HG02798 (cell line): ENCODE measurements around the gene PLA2G2A.

Experiments
- ATAC-seq: cut with Tn5 transposase; IDR thresholded peaks from one replicate; pipeline ENCODE4 v1.9.1; 2021; ENCODE audit warnings: mild to moderate bottlenecking; ENCODE audit not compliant: unreplicated experiment, poor library complexity

The PLA2G2A gene

DNA sequence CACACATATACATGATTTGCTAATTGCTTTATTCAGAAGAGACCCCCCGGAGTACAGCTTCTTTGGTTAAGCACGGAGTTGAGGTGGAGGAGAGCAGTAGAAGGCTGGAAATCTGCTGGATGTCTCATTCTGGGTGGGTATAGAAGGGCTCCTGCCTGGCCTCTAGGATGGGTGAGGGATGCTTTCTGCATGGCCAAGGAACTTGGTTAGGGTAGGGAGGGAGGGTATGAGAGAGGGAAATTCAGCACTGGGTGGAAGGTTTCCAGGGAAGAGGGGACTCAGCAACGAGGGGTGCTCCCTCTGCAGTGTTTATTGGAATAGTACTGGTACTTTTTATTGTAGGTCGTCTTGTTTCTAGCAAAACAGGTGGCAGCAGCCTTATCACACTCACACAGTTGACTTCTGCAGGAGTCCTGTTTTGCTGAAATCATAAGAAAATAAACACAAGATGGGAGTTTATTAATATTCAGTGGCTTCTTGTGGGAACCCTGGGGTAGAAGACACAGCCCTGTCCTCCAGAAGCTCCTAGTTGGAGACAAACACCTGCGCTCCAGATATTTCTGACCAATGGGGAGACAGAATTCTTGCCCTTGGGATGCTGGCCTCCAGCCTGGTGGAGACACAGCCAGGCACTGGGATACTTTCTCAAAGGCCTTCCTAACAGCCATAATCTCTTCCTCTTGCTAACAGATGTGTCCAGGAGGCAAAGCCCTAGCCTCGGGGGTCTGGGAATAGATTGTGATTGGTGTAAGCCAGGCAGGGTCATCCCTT lies 3.8 kb downstream of the PLA2G2A start:
- ATAC-seq, result no peak

DNA sequence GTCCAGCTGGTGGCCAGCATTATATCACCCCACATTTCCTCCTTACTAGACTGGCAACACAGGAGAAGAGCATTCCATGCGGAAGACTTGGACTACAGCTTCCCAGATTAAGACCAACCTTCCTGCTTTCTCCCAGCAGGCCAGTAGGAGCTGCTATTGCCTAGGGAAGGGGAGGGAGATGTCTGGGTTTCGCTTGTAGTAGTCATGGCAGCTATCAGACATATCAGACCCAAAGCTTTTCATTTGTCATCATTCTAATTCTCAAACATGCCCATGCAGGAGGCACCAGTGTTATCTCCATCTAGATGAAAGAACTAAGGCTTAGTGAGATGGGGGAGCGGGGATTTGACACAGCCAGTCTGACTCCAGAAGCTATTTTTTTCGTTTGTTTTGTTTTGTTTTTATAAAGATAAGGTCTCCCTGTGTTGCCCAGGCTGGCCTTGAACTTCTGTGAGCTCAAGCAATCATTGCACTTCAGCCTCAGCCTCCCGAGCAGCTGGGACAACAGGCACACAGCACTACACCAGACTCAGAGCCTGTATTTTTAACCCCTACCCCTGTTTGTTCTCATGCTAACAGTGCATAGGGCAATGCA lies 4.5 kb downstream of the PLA2G2A start:
- ATAC-seq, result no peak

DNA sequence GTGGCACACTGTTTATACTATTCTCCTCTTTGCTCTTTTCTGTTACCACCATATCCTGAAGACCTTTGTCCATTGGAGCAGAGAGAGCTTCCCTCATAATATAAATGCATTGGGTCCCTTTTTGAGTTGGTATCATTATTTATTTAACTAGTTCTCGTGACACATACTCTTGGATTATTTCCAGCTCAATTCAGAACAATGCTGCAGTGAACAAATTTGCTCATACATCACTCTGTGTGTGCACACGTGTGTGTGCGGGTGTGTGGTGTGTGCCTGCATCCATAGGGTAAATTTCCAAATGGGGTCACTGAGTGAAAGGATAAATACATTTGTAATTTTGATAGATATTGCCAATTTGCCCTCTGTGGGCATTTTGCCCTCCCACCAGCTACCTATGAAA lies 5.8 kb downstream of the PLA2G2A start:
- ATAC-seq, result no peak

DNA sequence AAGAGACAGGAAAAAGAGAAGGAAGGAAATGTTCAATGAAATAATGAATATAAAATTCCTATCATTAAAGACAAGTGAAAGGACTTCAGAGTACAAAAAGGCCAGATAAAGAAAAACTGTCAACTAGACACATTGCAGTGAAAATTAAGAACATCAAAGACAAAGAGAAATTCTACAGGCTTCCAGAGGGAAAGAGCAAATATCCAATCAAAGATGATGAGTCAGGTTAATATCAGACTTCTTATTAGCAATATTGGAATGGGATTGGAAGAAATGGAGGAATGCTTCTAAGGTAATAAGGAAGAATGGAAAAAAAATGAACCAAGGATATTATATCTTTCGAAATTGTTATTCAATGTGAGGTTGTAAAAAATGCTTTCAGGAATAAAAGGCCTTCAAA lies 7.8 kb downstream of the PLA2G2A start:
- no peak for ATAC-seq

DNA sequence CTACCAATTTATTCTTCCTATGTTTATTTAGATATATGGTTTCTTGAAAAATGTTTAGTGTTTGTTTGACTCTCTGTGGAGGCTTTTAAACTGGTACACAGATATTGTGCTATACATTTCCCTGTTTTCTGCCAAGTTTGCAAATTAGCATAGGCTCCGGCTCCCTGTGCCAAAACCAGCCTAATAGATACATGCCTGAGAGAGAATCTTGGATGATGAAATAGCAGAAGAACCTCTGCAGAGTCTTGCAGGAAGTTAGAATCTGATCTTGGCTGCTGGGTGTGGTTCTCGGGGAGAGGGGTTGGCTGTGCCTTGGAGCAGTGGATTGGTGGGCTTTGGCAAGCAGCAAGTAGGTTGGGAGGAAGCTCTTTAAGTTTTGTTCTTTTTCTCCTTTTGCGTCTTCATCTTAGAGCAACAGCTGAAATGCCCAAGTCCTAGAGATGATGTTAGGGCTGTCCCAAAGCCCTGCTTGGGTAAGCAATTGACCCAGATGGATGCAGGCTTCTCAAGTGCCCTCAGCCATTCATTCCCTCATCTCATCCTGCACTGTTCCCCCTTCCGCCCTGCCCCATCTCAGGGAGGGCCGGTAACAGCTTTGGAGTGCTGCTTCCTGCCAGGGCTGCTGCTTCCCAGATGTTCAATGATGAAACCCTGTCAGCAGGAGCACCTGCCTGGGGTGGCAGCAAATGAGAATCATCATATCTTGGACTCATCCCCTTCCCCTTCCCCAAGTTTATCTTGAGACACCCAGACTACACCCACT lies 9.3 kb downstream of the PLA2G2A start:
- ATAC-seq, result no peak

GRCh38 chr1:19967808-19968207 lies 11.6 kb downstream of the PLA2G2A start:
- ATAC-seq, result no peak

DNA sequence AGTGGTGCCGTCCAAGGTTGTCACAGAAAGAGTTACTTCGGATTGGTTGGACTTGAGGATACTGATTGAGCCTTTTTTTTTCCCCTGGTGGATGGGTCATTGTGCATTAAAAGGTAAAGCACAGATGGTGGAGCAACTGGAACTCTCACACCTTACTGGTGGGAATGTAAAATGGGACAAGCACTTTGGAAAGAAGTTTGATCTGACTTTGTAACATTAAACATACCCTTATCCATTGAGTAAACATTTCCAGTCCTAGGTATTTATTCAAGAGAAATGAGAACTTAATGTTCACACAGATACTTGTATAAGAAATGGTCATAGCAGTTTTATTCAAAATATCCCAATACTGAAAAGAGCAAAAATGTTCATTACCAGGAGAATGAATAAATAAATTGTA lies 14.9 kb downstream of the PLA2G2A start:
- no peak for ATAC-seq

- no peak for ATAC-seq
These were observed 15.8 kb downstream of the PLA2G2A start for GRCh38 chr1:19963636-19964035.

- ATAC-seq, result no peak
These were observed 18.8 kb downstream of the PLA2G2A start for GRCh38 chr1:19960591-19960990.

- no peak for ATAC-seq
These were observed 21.6 kb downstream of the PLA2G2A start for GRCh38 chr1:19957779-19958178.

- no peak for ATAC-seq
These were observed 23.8 kb downstream of the PLA2G2A start for GRCh38 chr1:19955534-19956170.

- ATAC-seq, result no peak
These were observed 25.4 kb downstream of the PLA2G2A start for GRCh38 chr1:19954059-19954458.

- no peak for ATAC-seq
These were observed 30.4 kb downstream of the PLA2G2A start for GRCh38 chr1:19949016-19949415.

DNA sequence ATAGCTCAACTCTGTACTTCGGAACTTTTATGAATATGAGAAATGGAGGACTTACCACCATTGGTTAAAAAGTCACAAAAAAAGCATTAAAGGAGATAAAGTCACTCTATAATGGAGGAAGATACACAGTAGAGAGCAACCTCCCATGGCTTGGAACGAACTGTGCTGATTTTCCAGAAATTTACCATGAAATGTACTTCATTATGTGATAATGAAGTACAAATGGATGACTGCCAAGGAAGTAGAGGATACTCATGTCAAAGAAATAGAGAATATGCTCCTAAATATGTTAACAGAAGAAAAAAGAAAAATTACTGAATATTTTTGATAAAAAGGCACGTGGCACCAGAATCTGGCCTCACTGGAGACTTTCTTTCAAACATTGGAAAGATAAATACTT lies 32.4 kb downstream of the PLA2G2A start:
- no peak for ATAC-seq

DNA sequence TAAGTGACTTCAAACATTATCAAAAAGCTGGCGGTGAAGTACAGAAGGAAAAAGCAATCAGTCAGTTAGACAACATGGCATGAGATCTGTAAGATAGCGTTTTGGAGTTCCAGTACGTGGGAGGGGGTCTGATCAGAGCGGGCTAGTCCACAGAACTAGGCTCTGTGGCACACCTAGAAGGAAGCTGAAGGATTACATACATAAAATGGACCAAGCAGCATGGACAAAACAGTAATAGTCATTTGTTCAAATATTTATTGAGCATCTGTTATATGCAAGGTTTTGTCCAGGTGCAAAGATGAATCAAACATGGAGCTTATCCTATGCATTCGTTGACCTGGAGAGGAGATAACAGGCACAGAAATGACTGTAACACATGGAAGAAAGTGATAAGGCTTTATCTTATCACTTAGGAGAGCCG lies 33.1 kb downstream of the PLA2G2A start:
- no peak for ATAC-seq

- ATAC-seq, result no peak
These were observed 33.5 kb downstream of the PLA2G2A start for GRCh38 chr1:19945914-19946313.

GRCh38 chr1:19942657-19943056 lies 36.8 kb downstream of the PLA2G2A start:
- no peak for ATAC-seq

DNA sequence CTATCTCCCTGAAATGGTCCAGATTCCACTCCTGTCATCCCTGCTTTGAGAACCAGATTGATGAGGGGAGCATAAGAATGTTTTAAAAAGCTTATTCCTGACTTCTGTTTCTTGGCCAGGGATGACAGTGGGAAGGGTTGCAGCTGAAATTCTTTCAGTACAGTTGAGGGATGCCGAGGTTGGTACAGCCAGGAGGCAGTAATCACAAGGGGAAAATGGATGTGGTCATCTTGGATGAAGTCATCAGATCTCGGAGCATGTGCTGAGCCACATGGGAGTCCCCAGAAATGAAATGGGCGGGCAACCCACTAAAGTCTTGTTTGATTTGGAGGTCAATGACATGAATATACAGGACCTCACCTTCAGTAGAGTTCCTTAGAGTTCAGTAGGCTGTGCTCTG lies 37.3 kb downstream of the PLA2G2A start:
- no peak for ATAC-seq

DNA sequence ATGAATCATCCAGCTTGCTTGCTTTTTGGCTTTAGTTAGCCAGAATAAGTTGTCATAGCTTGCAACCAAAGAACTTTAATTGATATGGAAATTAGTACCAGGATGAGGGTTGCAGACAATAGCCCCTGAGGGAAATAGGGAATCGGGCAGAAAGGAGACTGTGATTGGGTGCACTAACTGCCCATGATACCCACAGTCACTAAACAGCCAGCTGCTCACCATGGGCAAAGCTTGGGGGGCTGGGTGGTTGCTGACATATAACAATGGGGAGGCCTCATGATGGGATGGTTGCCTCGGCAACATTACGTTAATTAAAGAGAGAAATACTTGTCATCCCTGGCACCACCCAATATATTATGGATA lies 38.2 kb downstream of the PLA2G2A start:
- ATAC-seq, result no peak

DNA sequence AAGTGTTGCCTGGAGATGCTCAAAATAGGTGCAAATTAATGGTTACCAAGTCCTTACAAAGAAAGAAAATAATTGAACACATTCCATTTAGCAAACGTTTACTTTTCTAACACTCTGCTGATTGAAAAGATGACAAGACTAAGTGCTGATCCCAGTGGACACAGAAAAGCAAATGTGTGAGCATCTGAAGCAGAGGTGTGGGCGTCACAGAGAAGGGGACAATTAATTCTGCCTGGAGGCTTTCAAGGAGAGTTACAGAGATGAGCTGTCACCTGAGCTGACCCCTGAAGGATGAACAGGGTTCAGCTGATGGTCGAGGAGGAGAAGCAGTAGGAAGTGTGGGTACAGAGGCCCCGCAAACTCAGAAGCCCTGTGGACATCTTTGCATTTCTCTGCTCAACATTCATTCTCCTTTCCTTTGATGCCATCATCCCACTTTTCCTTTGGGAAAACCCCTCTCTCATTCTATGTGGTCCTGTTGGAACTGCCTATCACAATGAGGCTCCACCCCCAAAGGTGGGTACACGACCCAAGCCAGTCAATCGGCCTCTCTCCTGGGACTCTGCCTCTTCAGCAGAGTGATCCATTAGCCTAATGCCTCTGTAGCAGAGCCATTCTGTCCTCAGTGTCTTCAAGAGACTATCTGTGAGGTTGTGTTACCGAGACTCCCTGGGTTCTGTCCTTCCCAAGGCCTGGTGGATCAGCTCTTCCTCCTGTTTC lies 38.8 kb downstream of the PLA2G2A start:
- ATAC-seq, result no peak
